Panc1 (cell line): ENCODE results near the gene CTNNBIP1. TPM values are rescaled to one million over a fixed set of nuclear protein-coding genes. Genes with fewer than 3 reads are reported as not detected.

Experiments
- ATAC-seq: fragments of 200-7000 bp; cut with Tn5 transposase; 2 replicates; pipeline ENCODE4 v1.9.1; 2020; ENCODE audit warnings: mild to moderate bottlenecking, moderate library complexity
- BruUV-seq: library from RNA; stranded (reverse); fragments of 400-500 nt; replicated peaks from 2 replicates; lab custom pipeline; 2021; lab: Mats Ljungman, UMichigan
- CTCF ChIA-PET: fragments of 300-600 bp; sonication (Branson Sonifier 250); formaldehyde crosslinking; loops from one replicate; lab custom pipeline; 2022; ENCODE audit warnings: antibody characterized with exemption; lab: Charles Lee
- POLR2A ChIA-PET: fragments of 300-600 bp; sonication (Branson Sonifier 250); formaldehyde crosslinking; loops from one replicate; lab custom pipeline; 2022; ENCODE audit warnings: antibody characterized with exemption; lab: Charles Lee
- DNase-seq: peaks from one replicate; pipeline ENCODE4 v3.0.0-alpha.2; 2010; ENCODE audit warnings: low read depth, low spot score
- H3K27ac ChIP-seq: 2 replicates; pipeline ENCODE4 v1.5.1; 2011; ENCODE audit warnings: mild to moderate bottlenecking, low read length, inconsistent platforms
- H3K27me3 ChIP-seq: fragments of 200-500 bp; sonication (Bioruptor generic); 2 replicates; pipeline ENCODE4 v1.6.0; 2014; ENCODE audit warnings: low read length, inconsistent platforms; ENCODE audit not compliant: control insufficient read depth, insufficient read depth
- H3K36me3 ChIP-seq: fragments of 200-500 bp; sonication (Bioruptor generic); 2 replicates; pipeline ENCODE4 v1.5.1; 2014; ENCODE audit warnings: inconsistent platforms, mild to moderate bottlenecking, low read length, moderate library complexity; ENCODE audit not compliant: control insufficient read depth, insufficient read depth
- H3K4me1 ChIP-seq: 2 replicates; pipeline ENCODE4 v1.5.1; 2011; ENCODE audit warnings: inconsistent platforms, mild to moderate bottlenecking, low read length, moderate library complexity; ENCODE audit not compliant: control insufficient read depth, insufficient read depth
- H3K4me3 ChIP-seq, 2 experiments: 2 replicates each; pipeline ENCODE4 v1.5.1; 2011 to 2012; ENCODE audit warnings: low read depth in 2 of 2, low read length in 2 of 2, mild to moderate bottlenecking in 2 of 2, inconsistent platforms in 1 of 2, moderate library complexity in 1 of 2
- H3K9me3 ChIP-seq: fragments of 200-500 bp; sonication (Bioruptor generic); 2 replicates; pipeline ENCODE4 v1.5.1; 2014; ENCODE audit warnings: low read depth, mild to moderate bottlenecking, inconsistent platforms, low read length, moderate library complexity; ENCODE audit not compliant: control insufficient read depth, insufficient read depth
- POLR2AphosphoS5 ChIP-seq: IDR thresholded peaks from 2 replicates; pipeline ENCODE4 v1.6.1; 2012; ENCODE audit warnings: mild to moderate bottlenecking, low read depth, low read length, moderate library complexity
- SIN3A ChIP-seq: IDR thresholded peaks from 2 replicates; pipeline ENCODE4 v1.6.1; 2012; ENCODE audit warnings: low read depth, mild to moderate bottlenecking, low read length, moderate library complexity, borderline replicate concordance; ENCODE audit not compliant: insufficient read depth
- TCF7L2 ChIP-seq: IDR thresholded peaks from 2 replicates; pipeline ENCODE4 v1.6.1; 2011; ENCODE audit warnings: mild to moderate bottlenecking, low read depth, low read length, inconsistent platforms
- in situ Hi-C: cut with HindIII; loops from 2 replicates; pipeline ENCODE4 v1.10.0; 2016; ENCODE audit warnings: low sequenced_read_pairs, low pct_unique_long_range_greater_than_20kb
- intact Hi-C: fragments of 100-400 bp; cut with micrococcal nuclease; formaldehyde crosslinking; loops from one replicate; pipeline ENCODE4 v1.10.0; 2022; ENCODE audit not compliant: unreplicated experiment
- total RNA-seq: library from RNA; stranded (reverse); gene quantifications from one replicate; pipeline ENCODE4 v1.2.1, GENCODE V29; 2021; ENCODE audit not compliant: unreplicated experiment
- TF ChIP-seq, protein P1 (sequence below): fragments of 450-650 bp; IDR thresholded peaks from 2 replicates; pipeline ENCODE4 v1.5.1; 2017; ENCODE audit warnings: mild to moderate bottlenecking
- TF ChIP-seq, protein P2 (sequence below), 2 experiments: IDR thresholded peaks; 2 replicates each; pipeline ENCODE4 v1.6.1; 2011 to 2012; ENCODE audit warnings: low read depth in 2 of 2, control low read depth in 1 of 2, low read length in 1 of 2, mild to moderate bottlenecking in 1 of 2, moderate library complexity in 1 of 2; ENCODE audit not compliant: insufficient read depth in 1 of 2

The CTNNBIP1 gene
- total RNA-seq, 1 experiment from 2014 or later: 36.9 TPM

DNA sequence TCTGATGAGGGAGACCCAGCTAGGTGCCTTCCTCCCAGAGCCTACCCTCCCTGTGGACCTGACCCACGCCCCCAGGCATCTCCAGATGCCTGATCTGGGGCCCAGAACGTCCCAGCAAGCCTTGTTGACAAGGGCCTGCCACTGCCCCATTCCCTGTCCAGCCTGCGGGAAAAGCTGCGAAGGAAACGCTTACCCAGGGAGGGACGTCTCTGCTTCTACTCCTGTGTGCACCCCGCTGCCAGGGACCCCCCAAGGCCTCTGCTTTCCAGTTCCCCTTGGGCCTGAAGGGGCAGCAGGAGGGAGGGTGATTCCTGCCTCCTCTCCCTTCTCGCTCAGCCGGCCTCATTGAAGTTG lies 74.7 kb downstream of the CTNNBIP1 start:
- Histone ChIP-seq H3K4me1 (no peaks in the 10 kb centered on the region; the same call in 1 of the 2 replicates), H3K4me3 (no peak overlapping the region), H3K27me3 (no peaks in the 10 kb centered on the region), H3K36me3 (no peaks in the 10 kb centered on the region), H3K27ac (no peak overlapping the region), H3K9me3 (no peaks in the 10 kb centered on the region)
- ATAC-seq (no peak), DNase-seq (no peak)
- CTCF ChIA-PET: interaction anchor here (0.8 kb wide), 1 partner anchor 50 kb away, joined by 6 read pairs; no protein-coding TSS in a partner anchor
- POLR2A ChIA-PET: no interaction called here
- intact Hi-C loops (no loop called here), in situ Hi-C loops (no loop called here)
- BruUV-seq: no TSS peak
- no peak for TF ChIP-seq SIN3A
- no peak for TF ChIP-seq TCF7L2
- TF ChIP-seq, protein P1, sequence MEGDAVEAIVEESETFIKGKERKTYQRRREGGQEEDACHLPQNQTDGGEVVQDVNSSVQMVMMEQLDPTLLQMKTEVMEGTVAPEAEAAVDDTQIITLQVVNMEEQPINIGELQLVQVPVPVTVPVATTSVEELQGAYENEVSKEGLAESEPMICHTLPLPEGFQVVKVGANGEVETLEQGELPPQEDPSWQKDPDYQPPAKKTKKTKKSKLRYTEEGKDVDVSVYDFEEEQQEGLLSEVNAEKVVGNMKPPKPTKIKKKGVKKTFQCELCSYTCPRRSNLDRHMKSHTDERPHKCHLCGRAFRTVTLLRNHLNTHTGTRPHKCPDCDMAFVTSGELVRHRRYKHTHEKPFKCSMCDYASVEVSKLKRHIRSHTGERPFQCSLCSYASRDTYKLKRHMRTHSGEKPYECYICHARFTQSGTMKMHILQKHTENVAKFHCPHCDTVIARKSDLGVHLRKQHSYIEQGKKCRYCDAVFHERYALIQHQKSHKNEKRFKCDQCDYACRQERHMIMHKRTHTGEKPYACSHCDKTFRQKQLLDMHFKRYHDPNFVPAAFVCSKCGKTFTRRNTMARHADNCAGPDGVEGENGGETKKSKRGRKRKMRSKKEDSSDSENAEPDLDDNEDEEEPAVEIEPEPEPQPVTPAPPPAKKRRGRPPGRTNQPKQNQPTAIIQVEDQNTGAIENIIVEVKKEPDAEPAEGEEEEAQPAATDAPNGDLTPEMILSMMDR: no peak
- TF ChIP-seq, protein P2, sequence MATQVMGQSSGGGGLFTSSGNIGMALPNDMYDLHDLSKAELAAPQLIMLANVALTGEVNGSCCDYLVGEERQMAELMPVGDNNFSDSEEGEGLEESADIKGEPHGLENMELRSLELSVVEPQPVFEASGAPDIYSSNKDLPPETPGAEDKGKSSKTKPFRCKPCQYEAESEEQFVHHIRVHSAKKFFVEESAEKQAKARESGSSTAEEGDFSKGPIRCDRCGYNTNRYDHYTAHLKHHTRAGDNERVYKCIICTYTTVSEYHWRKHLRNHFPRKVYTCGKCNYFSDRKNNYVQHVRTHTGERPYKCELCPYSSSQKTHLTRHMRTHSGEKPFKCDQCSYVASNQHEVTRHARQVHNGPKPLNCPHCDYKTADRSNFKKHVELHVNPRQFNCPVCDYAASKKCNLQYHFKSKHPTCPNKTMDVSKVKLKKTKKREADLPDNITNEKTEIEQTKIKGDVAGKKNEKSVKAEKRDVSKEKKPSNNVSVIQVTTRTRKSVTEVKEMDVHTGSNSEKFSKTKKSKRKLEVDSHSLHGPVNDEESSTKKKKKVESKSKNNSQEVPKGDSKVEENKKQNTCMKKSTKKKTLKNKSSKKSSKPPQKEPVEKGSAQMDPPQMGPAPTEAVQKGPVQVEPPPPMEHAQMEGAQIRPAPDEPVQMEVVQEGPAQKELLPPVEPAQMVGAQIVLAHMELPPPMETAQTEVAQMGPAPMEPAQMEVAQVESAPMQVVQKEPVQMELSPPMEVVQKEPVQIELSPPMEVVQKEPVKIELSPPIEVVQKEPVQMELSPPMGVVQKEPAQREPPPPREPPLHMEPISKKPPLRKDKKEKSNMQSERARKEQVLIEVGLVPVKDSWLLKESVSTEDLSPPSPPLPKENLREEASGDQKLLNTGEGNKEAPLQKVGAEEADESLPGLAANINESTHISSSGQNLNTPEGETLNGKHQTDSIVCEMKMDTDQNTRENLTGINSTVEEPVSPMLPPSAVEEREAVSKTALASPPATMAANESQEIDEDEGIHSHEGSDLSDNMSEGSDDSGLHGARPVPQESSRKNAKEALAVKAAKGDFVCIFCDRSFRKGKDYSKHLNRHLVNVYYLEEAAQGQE (IDR thresholded peaks at IDR 0.05; ENCODE audit: insufficient read depth in 1 of 2, low read depth in 2 of 2, low read length in 1 of 2): no peak
- TF ChIP-seq POLR2AphosphoS5: no peak

DNA sequence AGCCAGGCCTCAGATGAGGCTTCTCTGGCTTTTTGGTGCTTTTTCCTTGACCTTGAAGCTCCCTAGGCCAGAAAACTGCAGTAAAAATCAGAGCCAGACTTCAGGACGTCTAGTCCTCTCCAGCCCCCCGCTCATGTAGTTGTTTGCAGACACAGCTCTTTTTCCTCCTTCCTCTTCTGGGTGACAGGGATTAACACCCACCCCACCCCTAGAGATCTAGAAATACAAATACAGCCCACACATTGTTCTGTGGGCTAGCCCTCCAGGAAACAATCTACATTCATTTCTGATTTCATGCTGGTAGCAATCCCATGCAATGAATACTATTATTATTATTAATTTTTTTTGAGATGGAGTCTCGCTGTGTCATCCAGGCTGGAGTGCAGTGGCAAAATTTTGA lies 76.4 kb downstream of the CTNNBIP1 start:
- BruUV-seq: no TSS peak
- intact Hi-C loops (no loop called here), in situ Hi-C loops (no loop called here)
- Histone ChIP-seq H3K9me3 (no peaks in the 10 kb centered on the region), H3K4me1 (no peaks in the 10 kb centered on the region; the same call in 1 of the 2 replicates), H3K27me3 (no peaks in the 10 kb centered on the region), H3K4me3 (no peak overlapping the region), H3K27ac (no peak overlapping the region), H3K36me3 (no peaks in the 10 kb centered on the region)
- ChIA-PET CTCF (interaction anchor here (0.7 kb wide), 1 partner anchor 14 kb away, joined by 4 read pairs; no protein-coding TSS in a partner anchor), POLR2A (no interaction called here)
- ATAC-seq (no peak), DNase-seq (no peak)
- TF ChIP-seq POLR2AphosphoS5 (no peak), TCF7L2 (no peak), SIN3A (no peak)
- TF ChIP-seq, protein P2 (IDR thresholded peaks at IDR 0.05; ENCODE audit: insufficient read depth in 1 of 2, low read depth in 2 of 2, low read length in 1 of 2): no peak
- TF ChIP-seq, protein P1: no peak
